Loucy (cell line): ENCODE results near the gene KIRREL3.

Source experiments
- H2AFZ ChIP-seq: fragments of 200-600 bp; sonication (generic); 2 replicates; pipeline ENCODE4 v1.6.0; 2016; ENCODE audit warnings: antibody characterized with exemption, mild to moderate bottlenecking, low read length, moderate library complexity
- H3F3A ChIP-seq: fragments of 200-600 bp; 2 replicates; pipeline ENCODE4 v1.6.0; 2016; ENCODE audit warnings: antibody characterized with exemption, low read depth, mild to moderate bottlenecking
- H3K27me3 ChIP-seq: fragments of 200-600 bp; sonication (generic); 2 replicates; pipeline ENCODE4 v1.6.1; 2014; ENCODE audit warnings: low read length, mild to moderate bottlenecking; ENCODE audit not compliant: insufficient read depth, poor library complexity, severe bottlenecking
- H3K36me3 ChIP-seq: fragments of 200-600 bp; sonication (generic); 2 replicates; pipeline ENCODE4 v1.6.1; 2016; ENCODE audit warnings: low read length; ENCODE audit not compliant: insufficient read depth
- H3K4me1 ChIP-seq: fragments of 200-600 bp; sonication (generic); 2 replicates; pipeline ENCODE4 v1.5.1; 2014; ENCODE audit warnings: low read length, mild to moderate bottlenecking; ENCODE audit not compliant: insufficient read depth, poor library complexity, severe bottlenecking
- H3K4me2 ChIP-seq: fragments of 200-600 bp; sonication (generic); 2 replicates; pipeline ENCODE4 v1.6.0; 2014; ENCODE audit warnings: antibody characterized with exemption, low read length, low read depth, mild to moderate bottlenecking; ENCODE audit not compliant: poor library complexity, severe bottlenecking
- H3K4me3 ChIP-seq: fragments of 200-600 bp; sonication (generic); 2 replicates; pipeline ENCODE4 v1.5.1; 2014; ENCODE audit warnings: low read length, mild to moderate bottlenecking, mixed read lengths; ENCODE audit not compliant: poor library complexity, severe bottlenecking
- H3K79me2 ChIP-seq: fragments of 200-600 bp; sonication (generic); 2 replicates; pipeline ENCODE4 v1.6.1; 2014; ENCODE audit warnings: low read length; ENCODE audit not compliant: insufficient read depth
- H3K9ac ChIP-seq: fragments of 200-600 bp; sonication (generic); 2 replicates; pipeline ENCODE4 v1.6.0; 2014; ENCODE audit warnings: mild to moderate bottlenecking, low read depth, low read length, moderate library complexity; ENCODE audit not compliant: poor library complexity, severe bottlenecking
- H3K9me2 ChIP-seq: fragments of 200-600 bp; sonication (generic); replicated peaks from 2 replicates; pipeline ENCODE4 v1.6.1; 2016; ENCODE audit warnings: low read depth, low read length, mixed read lengths
- H3K9me3 ChIP-seq: fragments of 200-600 bp; sonication (generic); 2 replicates; pipeline ENCODE4 v1.6.1; 2014; ENCODE audit warnings: mild to moderate bottlenecking, antibody characterized with exemption, low read length, low read depth; ENCODE audit not compliant: insufficient read depth
- H4K20me1 ChIP-seq: fragments of 200-600 bp; sonication (generic); 2 replicates; pipeline ENCODE4 v1.6.0; 2014; ENCODE audit warnings: antibody characterized with exemption, low read length, mild to moderate bottlenecking; ENCODE audit not compliant: insufficient read depth, poor library complexity, severe bottlenecking
- CTCF ChIP-seq: fragments of 200-600 bp; sonication (generic); conservative IDR thresholded peaks from 2 replicates; pipeline ENCODE4 v1.5.1; 2014; ENCODE audit warnings: mild to moderate bottlenecking, antibody characterized with exemption, low read length
- EZH2phosphoT487 ChIP-seq: fragments of 200-600 bp; IDR thresholded peaks from 2 replicates; pipeline ENCODE4 v1.6.1; 2018; ENCODE audit warnings: antibody characterized with exemption, mild to moderate bottlenecking, moderate library complexity, borderline replicate concordance

KIRREL3 gene

GRCh38 chr11:126722956-126723664 is 277.5 kb downstream of the KIRREL3 start:
- Histone ChIP-seq H3K36me3 (no peaks in the 10 kb centered on the region), H3K4me3 (no peak overlapping the region), H3K9me3 (0 out of 2 replicates have a peak, but pooled peaks cover 3% of the 10 kb centered on the region), H4K20me1 (no peaks in the 10 kb centered on the region), H2AFZ (no peak overlapping the region), H3K79me2 (no peaks in the 10 kb centered on the region), H3K4me2 (no peak overlapping the region), H3K9me2 (no peaks in the 10 kb centered on the region), H3K9ac (no peak overlapping the region), H3F3A (no peaks in the 10 kb centered on the region), H3K27me3 (no peaks in the 10 kb centered on the region), H3K4me1 (no peaks in the 10 kb centered on the region)
- TF ChIP-seq CTCF (no peak), EZH2phosphoT487 (no peak)

GRCh38 chr11:126722006-126722736 is 278.4 kb downstream of the KIRREL3 start:
- Histone ChIP-seq H2AFZ (no peak overlapping the region), H3K4me1 (no peaks in the 10 kb centered on the region), H3F3A (no peaks in the 10 kb centered on the region), H3K9ac (no peak overlapping the region), H3K4me3 (no peak overlapping the region), H3K27me3 (no peaks in the 10 kb centered on the region), H3K4me2 (no peak overlapping the region), H3K9me2 (no peaks in the 10 kb centered on the region), H3K9me3 (0 out of 2 replicates have a peak, but pooled peaks cover 3% of the 10 kb centered on the region), H3K79me2 (no peaks in the 10 kb centered on the region), H3K36me3 (no peaks in the 10 kb centered on the region), H4K20me1 (no peaks in the 10 kb centered on the region)
- TF ChIP-seq CTCF (no peak), EZH2phosphoT487 (no peak)

- no peaks in the 10 kb centered on the region for H4K20me1 ChIP-seq
- 0 out of 2 replicates have a peak, but pooled peaks cover 3% of the 10 kb centered on the region for H3K9me3 ChIP-seq
- H2AFZ ChIP-seq, result no peak overlapping the region
- no peak overlapping the region for H3K4me2 ChIP-seq
- H3K79me2 ChIP-seq, result no peaks in the 10 kb centered on the region
- H3K9ac ChIP-seq, result no peak overlapping the region
- H3F3A ChIP-seq, result no peaks in the 10 kb centered on the region
- H3K4me1 ChIP-seq, result no peaks in the 10 kb centered on the region
- H3K9me2 ChIP-seq, result no peaks in the 10 kb centered on the region
- no peaks in the 10 kb centered on the region for H3K27me3 ChIP-seq
- no peak for TF ChIP-seq CTCF
- TF ChIP-seq EZH2phosphoT487, result no peak
- H3K4me3 ChIP-seq, result no peak overlapping the region
- H3K36me3 ChIP-seq, result no peaks in the 10 kb centered on the region
These were observed 279.9 kb downstream of the KIRREL3 start for GRCh38 chr11:126720539-126721235.
